GM12874 (cell line): ENCODE results near the gene APOL3.

Experiments
- TF ChIP-seq, protein P1 (sequence below): IDR thresholded peaks from 2 replicates; pipeline ENCODE4 v1.5.1; 2011; ENCODE audit warnings: low read depth, mild to moderate bottlenecking, control low read depth, low read length, moderate library complexity; ENCODE audit not compliant: insufficient read depth

Gene APOL3

DNA sequence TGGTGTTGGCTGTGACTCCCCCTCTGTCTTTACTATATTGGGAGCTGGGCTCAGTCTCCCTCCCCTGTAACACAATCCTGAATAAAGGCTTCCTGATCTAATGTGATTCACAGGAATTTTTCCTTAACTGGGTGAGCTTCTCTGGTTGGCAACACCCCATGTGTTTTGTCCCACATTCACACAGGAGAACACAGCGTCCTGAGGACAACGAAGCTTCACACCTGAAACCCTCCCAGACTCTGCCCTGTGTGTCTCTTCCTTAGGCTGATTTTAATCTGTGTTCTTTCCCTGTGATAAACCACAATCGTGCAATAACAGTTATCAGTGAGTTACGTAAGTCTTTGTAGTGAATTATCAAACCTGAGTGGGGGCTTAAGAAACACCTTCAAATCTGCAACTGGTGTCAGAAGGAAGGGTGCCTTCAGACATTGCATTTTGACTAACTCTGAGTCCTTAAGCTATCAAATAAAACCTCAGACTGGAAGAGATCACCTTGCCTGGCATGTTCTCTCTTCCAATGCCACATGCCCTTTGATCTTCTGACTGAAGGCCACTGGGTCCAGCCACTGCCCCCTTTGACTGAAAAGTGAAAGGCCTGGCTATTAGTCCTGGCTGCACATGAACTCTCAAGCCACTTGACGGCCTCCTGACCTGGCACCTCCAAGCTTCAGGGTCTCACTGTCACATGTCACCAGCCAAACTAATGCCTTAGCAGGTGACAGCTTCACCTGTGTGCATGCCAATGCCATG is 17.3 kb downstream of the APOL3 start:
- TF ChIP-seq, protein P1, sequence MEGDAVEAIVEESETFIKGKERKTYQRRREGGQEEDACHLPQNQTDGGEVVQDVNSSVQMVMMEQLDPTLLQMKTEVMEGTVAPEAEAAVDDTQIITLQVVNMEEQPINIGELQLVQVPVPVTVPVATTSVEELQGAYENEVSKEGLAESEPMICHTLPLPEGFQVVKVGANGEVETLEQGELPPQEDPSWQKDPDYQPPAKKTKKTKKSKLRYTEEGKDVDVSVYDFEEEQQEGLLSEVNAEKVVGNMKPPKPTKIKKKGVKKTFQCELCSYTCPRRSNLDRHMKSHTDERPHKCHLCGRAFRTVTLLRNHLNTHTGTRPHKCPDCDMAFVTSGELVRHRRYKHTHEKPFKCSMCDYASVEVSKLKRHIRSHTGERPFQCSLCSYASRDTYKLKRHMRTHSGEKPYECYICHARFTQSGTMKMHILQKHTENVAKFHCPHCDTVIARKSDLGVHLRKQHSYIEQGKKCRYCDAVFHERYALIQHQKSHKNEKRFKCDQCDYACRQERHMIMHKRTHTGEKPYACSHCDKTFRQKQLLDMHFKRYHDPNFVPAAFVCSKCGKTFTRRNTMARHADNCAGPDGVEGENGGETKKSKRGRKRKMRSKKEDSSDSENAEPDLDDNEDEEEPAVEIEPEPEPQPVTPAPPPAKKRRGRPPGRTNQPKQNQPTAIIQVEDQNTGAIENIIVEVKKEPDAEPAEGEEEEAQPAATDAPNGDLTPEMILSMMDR = no peak

GRCh38 chr22:36141481-36141880 is 19.1 kb downstream of the APOL3 start:
- TF ChIP-seq, protein P1 = no peak

DNA sequence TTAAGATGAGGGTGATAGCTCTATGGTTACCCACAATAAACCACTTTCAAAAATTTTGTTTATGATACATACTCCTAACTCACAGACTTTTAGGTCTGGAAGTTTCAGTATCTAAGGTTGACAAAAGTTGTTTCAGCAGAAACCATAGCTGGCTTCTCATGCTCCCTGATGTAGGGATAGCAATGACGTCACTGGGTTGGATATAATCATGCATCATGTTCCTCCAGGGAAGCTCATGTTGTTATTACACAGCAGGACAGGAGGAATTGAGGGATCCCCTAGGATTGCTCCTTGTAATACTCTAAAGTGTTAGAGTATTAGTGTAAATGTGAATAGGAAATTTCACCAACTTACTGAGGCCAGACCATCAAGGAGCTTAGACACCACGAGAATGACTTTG is 23.6 kb downstream of the APOL3 start:
- TF ChIP-seq, protein P1 = no peak

DNA sequence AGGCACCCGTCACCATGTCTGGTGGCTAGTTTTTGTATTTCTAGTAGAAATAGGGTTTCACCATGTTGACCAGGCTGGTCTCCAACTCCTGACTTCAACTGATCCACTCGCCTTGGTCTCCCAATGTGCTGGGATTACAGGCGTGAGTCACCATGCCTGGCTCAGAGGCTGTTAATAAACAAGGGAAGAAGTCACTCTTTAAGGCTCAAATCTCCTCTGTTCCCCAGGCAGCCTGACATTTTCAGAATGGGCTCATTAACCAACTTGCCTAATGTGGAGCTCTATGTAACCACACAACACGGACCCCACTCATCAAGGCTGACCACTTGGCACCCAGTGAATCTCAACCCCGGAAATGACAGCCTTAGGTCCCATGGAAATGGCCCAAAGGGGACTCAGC is 24.1 kb downstream of the APOL3 start:
- TF ChIP-seq, protein P1 = no peak

DNA sequence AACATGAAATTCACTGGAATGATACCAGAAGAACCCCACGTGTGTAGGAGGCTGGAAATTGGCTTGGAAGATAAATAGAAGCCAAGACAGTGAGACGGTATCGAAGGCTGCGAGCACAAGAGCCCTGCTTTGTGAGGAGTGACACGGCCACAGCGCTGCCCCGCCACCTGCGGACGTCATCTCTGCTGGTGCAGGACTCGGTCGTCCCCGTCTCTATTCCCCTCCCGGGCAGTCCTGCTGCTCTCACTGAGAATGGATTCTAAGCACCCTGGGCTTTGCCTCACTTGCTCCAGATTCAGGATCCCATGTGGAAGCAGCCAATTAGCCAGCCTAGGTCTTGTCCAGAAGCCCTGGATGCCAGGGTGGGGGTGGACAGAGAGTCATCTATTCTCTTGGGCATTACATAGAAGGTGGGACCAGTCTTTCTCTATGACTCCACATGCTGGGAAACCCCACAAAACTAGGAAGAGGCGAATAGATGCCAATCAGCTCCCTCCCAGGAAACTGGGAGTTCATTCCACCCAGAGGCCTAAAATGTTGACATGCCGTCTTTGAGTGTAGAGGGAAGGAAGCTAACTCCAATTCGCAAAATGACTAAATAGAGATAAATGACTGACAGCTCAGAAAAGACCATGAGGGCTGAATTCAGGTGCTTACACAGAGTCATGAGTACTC is 25.1 kb downstream of the APOL3 start:
- TF ChIP-seq, protein P1 = no peak

DNA sequence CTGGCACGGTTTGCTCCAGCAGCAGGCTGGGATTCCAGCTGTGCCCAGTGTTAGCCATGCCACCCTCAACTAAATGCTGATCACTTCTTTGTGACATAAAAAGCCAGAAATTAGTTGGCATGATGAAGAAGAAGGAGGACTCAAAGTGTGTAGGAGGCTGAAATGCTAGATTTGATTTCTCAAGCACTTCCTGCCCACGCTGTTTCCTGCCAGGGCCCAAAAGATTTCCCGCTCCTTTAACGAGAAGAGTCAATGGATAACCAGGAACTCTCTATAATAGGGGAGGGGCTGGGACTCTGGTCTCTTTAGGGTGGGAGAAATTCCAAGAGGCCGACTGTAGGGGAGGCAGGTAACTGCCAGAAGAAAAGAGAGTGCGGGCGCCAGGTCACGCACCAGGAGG is 26.4 kb downstream of the APOL3 start:
- TF ChIP-seq, protein P1 = no peak

GRCh38 chr22:36131907-36132306 is 28.6 kb downstream of the APOL3 start:
- TF ChIP-seq, protein P1 = no peak
